ENCODE results near the gene KCNG2. TPM values are rescaled to one million over a fixed set of nuclear protein-coding genes. Genes with fewer than 3 reads are reported as not detected.

Gene KCNG2, protein sequence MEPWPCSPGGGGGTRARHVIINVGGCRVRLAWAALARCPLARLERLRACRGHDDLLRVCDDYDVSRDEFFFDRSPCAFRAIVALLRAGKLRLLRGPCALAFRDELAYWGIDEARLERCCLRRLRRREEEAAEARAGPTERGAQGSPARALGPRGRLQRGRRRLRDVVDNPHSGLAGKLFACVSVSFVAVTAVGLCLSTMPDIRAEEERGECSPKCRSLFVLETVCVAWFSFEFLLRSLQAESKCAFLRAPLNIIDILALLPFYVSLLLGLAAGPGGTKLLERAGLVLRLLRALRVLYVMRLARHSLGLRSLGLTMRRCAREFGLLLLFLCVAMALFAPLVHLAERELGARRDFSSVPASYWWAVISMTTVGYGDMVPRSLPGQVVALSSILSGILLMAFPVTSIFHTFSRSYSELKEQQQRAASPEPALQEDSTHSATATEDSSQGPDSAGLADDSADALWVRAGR
- not detected in 2 replicates for polyA plus RNA-seq
- polyA minus RNA-seq, result not detected in 2 replicates

DNA sequence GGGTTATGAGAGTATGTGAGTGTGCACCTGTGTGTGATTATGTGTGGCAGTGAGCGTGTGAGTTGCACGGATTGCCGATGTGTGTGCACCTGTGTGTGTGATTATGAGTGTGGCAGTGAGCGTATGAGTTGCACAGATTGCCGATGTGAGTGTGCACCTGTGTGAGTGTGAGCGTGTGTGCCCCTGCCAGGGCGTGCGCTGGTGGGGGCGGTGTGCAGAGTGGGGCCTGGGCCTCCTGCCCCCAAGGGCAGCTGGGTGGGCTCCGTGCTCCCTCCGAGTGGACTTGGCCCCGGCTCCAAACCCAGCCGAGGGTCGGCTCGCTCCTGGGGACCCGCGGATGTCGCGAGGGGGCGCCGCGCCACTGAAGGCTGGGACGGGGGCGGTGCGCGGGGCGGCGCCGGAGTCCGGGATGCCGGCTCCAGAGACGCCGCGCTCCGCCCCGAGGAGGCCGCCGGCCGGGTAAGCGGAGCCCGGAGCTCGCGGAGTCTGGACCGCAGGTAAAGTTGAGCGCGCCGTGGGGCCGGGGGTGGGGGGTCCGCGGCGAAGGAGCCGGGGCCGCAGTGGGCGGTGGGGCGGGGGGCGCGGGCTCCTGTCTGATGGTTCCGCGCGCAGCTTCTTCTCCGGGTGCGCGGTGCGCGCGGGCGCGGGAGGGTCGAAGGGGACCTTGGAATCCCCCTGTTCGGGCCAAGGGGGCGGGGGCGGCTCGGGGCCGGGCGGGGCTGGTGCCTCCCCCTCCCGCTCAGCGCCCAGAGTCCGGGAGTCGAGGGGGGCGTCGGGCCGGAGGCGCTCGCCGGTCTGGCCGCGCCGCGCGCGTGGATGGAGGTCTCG lies at the start of gene KCNG2:
KCNG2 (plus strand) TSS at position 421 of the 828 bp plus-strand sequence. CDS start 65,730 bp downstream, outside the sequence.
- Histone ChIP-seq H3K4me2 (ENCODE audit: low read length) (no peak within 1 kb of the TSS), H3K4me3 (ENCODE audit: low read length) (peak within 1 kb of the TSS; percentile 67), H3K36me3 (ENCODE audit: insufficient read depth, low read length) (no peaks in the 10 kb centered on the region), H3K9me3 (ENCODE audit: low read length) (no peaks in the 10 kb centered on the region), H3K27ac (ENCODE audit: low read length) (no peak within 1 kb of the TSS), H3K9ac (ENCODE audit: low read length) (no peak within 1 kb of the TSS), H3K79me2 (replicated peaks; ENCODE audit: insufficient read depth, low read length) (no peaks in the 10 kb centered on the region), H2AFZ (ENCODE audit: low read depth, low read length) (no peak within 1 kb of the TSS), H4K20me1 (ENCODE audit: insufficient read depth) (no peaks in the 10 kb centered on the region), H3K9me2 (ENCODE audit: insufficient read depth, low read length) (no peaks in the 10 kb centered on the region), H3F3A (ENCODE audit: insufficient read depth, low read length, poor library complexity, severe bottlenecking) (no peaks in the 10 kb centered on the region), H3K27me3 (ENCODE audit: insufficient read depth, low read depth, low read length) (peaks cover 47% of the 10 kb centered on the region)
- peak; percentile 53 for TF ChIP-seq RAD21 (conservative IDR thresholded peaks at IDR 0.05)
- TF ChIP-seq SMC3 (conservative IDR thresholded peaks at IDR 0.05; ENCODE audit: poor library complexity), result peak; percentile 64
- TF ChIP-seq EP300 (conservative IDR thresholded peaks at IDR 0.05; ENCODE audit: poor library complexity, severe bottlenecking), result no peak
- TF ChIP-seq, protein P1, sequence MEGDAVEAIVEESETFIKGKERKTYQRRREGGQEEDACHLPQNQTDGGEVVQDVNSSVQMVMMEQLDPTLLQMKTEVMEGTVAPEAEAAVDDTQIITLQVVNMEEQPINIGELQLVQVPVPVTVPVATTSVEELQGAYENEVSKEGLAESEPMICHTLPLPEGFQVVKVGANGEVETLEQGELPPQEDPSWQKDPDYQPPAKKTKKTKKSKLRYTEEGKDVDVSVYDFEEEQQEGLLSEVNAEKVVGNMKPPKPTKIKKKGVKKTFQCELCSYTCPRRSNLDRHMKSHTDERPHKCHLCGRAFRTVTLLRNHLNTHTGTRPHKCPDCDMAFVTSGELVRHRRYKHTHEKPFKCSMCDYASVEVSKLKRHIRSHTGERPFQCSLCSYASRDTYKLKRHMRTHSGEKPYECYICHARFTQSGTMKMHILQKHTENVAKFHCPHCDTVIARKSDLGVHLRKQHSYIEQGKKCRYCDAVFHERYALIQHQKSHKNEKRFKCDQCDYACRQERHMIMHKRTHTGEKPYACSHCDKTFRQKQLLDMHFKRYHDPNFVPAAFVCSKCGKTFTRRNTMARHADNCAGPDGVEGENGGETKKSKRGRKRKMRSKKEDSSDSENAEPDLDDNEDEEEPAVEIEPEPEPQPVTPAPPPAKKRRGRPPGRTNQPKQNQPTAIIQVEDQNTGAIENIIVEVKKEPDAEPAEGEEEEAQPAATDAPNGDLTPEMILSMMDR (IDR thresholded peaks at IDR 0.05; ENCODE audit: poor library complexity, severe bottlenecking), result peak; percentile 62
- no peak for TF ChIP-seq POLR2AphosphoS5 (IDR thresholded peaks at IDR 0.05)

DNA sequence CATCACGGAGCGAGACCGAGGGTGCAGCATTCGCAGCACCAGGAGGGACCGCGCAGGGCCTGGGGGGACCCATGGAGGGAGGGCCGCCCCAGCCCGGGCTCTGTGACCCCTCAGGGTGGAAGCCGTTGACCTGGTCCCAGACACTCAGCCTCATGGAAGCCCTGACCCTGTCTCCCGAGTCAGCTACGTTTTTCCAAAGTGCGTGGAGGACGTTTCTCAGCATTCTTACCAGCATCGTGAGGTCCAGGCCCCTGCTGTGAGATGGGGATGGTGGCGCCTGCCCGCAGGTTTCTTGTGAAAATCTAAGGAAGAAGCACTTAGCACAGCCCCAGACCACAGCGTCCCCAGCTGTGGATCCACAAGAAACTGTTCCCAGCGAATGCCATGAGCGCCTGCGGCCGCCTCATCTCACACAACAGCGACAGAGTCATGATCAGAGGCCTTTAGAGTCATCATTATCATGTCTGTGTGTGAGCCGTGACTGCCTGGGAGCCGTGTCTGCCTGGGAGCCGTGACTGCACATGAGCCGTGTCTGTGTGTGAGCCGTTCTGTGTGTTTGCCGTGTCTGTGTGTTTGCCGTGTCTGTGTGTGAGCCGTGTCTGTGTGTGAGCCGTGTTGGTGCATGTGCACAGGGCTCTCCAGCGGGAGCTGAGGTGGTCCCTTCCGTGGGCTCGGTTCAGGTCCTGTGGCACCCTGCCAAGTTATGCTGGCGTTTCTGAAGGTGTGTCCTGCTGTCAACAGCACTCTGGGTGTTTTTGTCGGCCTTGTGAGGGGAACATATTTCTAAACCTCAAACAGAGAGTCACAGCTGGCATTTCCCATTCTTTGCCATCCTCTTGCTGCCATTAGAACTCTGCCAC lies 49.2 kb upstream of the KCNG2 start:
- H3K79me2 ChIP-seq (replicated peaks; ENCODE audit: insufficient read depth, low read length), result no peaks in the 10 kb centered on the region
- H3K27me3 ChIP-seq (ENCODE audit: insufficient read depth, low read depth, low read length), result no peaks in the 10 kb centered on the region
- H3K9ac ChIP-seq (ENCODE audit: low read length), result no peak overlapping the region
- H2AFZ ChIP-seq (ENCODE audit: low read depth, low read length), result no peak overlapping the region
- H4K20me1 ChIP-seq (ENCODE audit: insufficient read depth), result no peaks in the 10 kb centered on the region
- H3K9me3 ChIP-seq (ENCODE audit: low read length), result no peaks in the 10 kb centered on the region
- H3K4me2 ChIP-seq (ENCODE audit: low read length), result no peak overlapping the region
- no peak overlapping the region for H3K4me3 ChIP-seq (ENCODE audit: low read length)
- peaks cover 8% of the 10 kb centered on the region for H3K36me3 ChIP-seq (ENCODE audit: insufficient read depth, low read length)
- H3K27ac ChIP-seq (ENCODE audit: low read length), result no peak overlapping the region
- TF ChIP-seq RAD21 (conservative IDR thresholded peaks at IDR 0.05) (no peak), TAF1 (IDR thresholded peaks at IDR 0.05; ENCODE audit: low read depth) (no peak), MXI1 (conservative IDR thresholded peaks at IDR 0.05; ENCODE audit: poor library complexity, severe bottlenecking) (no peak), EZH2 (IDR thresholded peaks at IDR 0.05; ENCODE audit: borderline replicate concordance, insufficient read depth, low read length, poor library complexity, severe bottlenecking) (no peak), POLR2AphosphoS5 (IDR thresholded peaks at IDR 0.05) (no peak), SMC3 (conservative IDR thresholded peaks at IDR 0.05; ENCODE audit: poor library complexity) (no peak), EP300 (conservative IDR thresholded peaks at IDR 0.05; ENCODE audit: poor library complexity, severe bottlenecking) (no peak)
- TF ChIP-seq, protein P1 (IDR thresholded peaks at IDR 0.05; ENCODE audit: poor library complexity, severe bottlenecking), result no peak
- TF ChIP-seq, protein P2, sequence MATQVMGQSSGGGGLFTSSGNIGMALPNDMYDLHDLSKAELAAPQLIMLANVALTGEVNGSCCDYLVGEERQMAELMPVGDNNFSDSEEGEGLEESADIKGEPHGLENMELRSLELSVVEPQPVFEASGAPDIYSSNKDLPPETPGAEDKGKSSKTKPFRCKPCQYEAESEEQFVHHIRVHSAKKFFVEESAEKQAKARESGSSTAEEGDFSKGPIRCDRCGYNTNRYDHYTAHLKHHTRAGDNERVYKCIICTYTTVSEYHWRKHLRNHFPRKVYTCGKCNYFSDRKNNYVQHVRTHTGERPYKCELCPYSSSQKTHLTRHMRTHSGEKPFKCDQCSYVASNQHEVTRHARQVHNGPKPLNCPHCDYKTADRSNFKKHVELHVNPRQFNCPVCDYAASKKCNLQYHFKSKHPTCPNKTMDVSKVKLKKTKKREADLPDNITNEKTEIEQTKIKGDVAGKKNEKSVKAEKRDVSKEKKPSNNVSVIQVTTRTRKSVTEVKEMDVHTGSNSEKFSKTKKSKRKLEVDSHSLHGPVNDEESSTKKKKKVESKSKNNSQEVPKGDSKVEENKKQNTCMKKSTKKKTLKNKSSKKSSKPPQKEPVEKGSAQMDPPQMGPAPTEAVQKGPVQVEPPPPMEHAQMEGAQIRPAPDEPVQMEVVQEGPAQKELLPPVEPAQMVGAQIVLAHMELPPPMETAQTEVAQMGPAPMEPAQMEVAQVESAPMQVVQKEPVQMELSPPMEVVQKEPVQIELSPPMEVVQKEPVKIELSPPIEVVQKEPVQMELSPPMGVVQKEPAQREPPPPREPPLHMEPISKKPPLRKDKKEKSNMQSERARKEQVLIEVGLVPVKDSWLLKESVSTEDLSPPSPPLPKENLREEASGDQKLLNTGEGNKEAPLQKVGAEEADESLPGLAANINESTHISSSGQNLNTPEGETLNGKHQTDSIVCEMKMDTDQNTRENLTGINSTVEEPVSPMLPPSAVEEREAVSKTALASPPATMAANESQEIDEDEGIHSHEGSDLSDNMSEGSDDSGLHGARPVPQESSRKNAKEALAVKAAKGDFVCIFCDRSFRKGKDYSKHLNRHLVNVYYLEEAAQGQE (IDR thresholded peaks at IDR 0.05; ENCODE audit: borderline replicate concordance), result no peak
- H3F3A ChIP-seq (ENCODE audit: insufficient read depth, low read length, poor library complexity, severe bottlenecking), result no peaks in the 10 kb centered on the region
- no peaks in the 10 kb centered on the region for H3K9me2 ChIP-seq (ENCODE audit: insufficient read depth, low read length)
